Body of pancreas (tissue), 4 donors: ENCODE results near the gene PHLDA1. TPM values are rescaled to one million over a fixed set of nuclear protein-coding genes. Genes with fewer than 3 reads are reported as not detected.

Source experiments
- ATAC-seq: fragments of 150-250 bp; one replicate; pipeline ENCODE4 v1.9.1; 2016
- DNase-seq, 4 donors: peaks; one replicate each; pipeline ENCODE4 v3.0.0-alpha.2; 2019
- H3K27ac ChIP-seq, 4 donors: fragments of 200-600 bp; sonication (generic); 1 replicate in 3 of 4; 2 replicates in 1 of 4; pipeline versions ENCODE4 v1.5.1 to v1.6.1; 2016 to 2019; ENCODE audit warnings: mild to moderate bottlenecking in 1 of 4, mixed read lengths in 1 of 4, moderate library complexity in 1 of 4
- H3K27me3 ChIP-seq, 2 donors: fragments of 200-600 bp; sonication (generic); one replicate each; pipeline ENCODE4 v1.6.0; 2016; ENCODE audit warnings: mild to moderate bottlenecking in 1 of 2
- H3K36me3 ChIP-seq, 2 donors: fragments of 200-600 bp; sonication (generic); replicated peaks in 1 of 2; 2 replicates each; pipeline ENCODE4 v1.5.1; 2016; ENCODE audit warnings: low read depth in 2 of 2; ENCODE audit not compliant: insufficient read depth in 1 of 2
- H3K4me1 ChIP-seq: fragments of 200-600 bp; sonication (generic); one replicate; pipeline ENCODE4 v1.6.0; 2016
- H3K4me3 ChIP-seq, 2 donors: fragments of 200-600 bp; sonication (generic); 1 replicate in 1 of 2; 2 replicates in 1 of 2; pipeline ENCODE4 v1.5.1; 2016 to 2019
- H3K9me3 ChIP-seq, 3 donors: fragments of 200-600 bp; sonication (generic); 1 replicate in 2 of 3; 2 replicates in 1 of 3; pipeline ENCODE4 v1.5.1; 2016
- POLR2A ChIP-seq, 3 donors: fragments of 450-650 bp; IDR thresholded peaks; one replicate each; pipeline ENCODE4 v1.6.1; 2016; ENCODE audit warnings: antibody characterized with exemption in 3 of 3, mild to moderate bottlenecking in 2 of 3
- whole genome bisulfite sequencing, 2 donors: methylation state at CpG; one replicate each; pipeline ENCODE4 v1.1.5; 2017; 5-methylcytosine and 5-hydroxymethylcytosine counted together
- intact Hi-C: fragments of 100-400 bp; cut with DNase I; formaldehyde crosslinking; loops from one replicate; pipeline ENCODE4 v1.15.1; 2023
- total RNA-seq, 2 donors: library from RNA; depleted of rRNA; stranded (reverse); fragments of >200 nt; gene quantifications; one replicate each; pipeline ENCODE4 v1.1.0, GENCODE V29; 2016
- TF ChIP-seq, protein P1 (sequence below), 7 experiments: fragments of 450-650 bp in 4 of 7; fragments of 200-600 bp in 3 of 7; sonication (generic) in 3 of 7; IDR thresholded peaks; one replicate each; pipeline ENCODE4 v1.5.1; 2016 to 2019; ENCODE audit warnings: antibody characterized with exemption in 7 of 7

Gene PHLDA1
- total RNA-seq, 2 donors from 2014 or later = 11.9 to 22.4 TPM

DNA sequence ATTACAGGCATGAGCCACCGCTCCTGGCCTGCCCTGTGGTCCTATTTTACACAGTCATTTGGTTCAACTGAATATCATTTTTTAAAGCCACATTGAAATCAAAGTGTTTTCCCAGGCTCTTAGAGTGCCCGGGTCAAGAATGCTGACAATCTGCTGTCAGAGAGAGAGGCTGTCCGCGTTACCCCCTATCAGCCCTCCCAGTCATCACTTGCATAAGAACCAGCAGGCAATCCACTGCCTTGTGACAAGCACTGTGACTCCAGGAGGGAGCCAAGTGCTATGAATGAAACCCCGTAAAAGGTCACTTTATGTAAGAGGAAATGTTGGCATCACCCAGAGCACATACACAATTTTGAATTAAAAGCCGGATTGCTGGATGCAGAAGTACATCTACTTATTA is 13.5 kb downstream of the PHLDA1 start:
- Histone ChIP-seq H3K9me3 (no peaks in the 10 kb centered on the region), H3K4me3 (no peak overlapping the region), H3K27me3 (no peaks in the 10 kb centered on the region), H3K27ac (no peak overlapping the region), H3K4me1 (peaks cover 7% of the 10 kb centered on the region), H3K36me3 (no peaks in the 10 kb centered on the region)
- intact Hi-C loops = no loop called here
- TF ChIP-seq, protein P1, sequence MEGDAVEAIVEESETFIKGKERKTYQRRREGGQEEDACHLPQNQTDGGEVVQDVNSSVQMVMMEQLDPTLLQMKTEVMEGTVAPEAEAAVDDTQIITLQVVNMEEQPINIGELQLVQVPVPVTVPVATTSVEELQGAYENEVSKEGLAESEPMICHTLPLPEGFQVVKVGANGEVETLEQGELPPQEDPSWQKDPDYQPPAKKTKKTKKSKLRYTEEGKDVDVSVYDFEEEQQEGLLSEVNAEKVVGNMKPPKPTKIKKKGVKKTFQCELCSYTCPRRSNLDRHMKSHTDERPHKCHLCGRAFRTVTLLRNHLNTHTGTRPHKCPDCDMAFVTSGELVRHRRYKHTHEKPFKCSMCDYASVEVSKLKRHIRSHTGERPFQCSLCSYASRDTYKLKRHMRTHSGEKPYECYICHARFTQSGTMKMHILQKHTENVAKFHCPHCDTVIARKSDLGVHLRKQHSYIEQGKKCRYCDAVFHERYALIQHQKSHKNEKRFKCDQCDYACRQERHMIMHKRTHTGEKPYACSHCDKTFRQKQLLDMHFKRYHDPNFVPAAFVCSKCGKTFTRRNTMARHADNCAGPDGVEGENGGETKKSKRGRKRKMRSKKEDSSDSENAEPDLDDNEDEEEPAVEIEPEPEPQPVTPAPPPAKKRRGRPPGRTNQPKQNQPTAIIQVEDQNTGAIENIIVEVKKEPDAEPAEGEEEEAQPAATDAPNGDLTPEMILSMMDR (IDR thresholded peaks at IDR 0.05) = no peak
- 71 to 76% methylated on average over 6 of the region's 6 CpGs for WGBS, 2 donors
- no peak for DNase-seq
- no peak for ATAC-seq

DNA sequence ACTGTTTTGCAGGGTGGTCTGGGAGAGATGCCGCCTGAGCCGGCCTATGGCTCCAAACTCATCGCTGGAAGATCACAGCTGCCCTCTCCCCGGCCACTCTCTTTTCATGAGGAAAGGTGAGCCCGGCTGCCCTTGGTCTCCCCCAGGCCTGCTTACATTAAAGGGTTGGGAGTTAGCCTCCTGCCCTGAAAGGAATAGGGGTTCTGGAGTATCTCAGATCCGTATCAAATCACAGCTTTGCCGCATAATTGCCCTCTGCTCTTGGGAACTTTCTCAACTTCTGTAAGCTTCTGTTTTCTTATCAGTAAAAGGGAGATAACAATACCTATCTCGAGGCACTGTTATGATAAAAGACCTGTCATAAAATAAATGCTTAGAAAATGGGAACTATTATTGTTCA is 17.6 kb downstream of the PHLDA1 start:
- Histone ChIP-seq H3K4me3 (no peak overlapping the region), H3K27ac (no peak overlapping the region), H3K36me3 (no peaks in the 10 kb centered on the region), H3K4me1 (peaks cover 5% of the 10 kb centered on the region), H3K9me3 (no peaks in the 10 kb centered on the region), H3K27me3 (no peaks in the 10 kb centered on the region)
- 59 to 63% methylated on average over 6 to 8 of the region's 8 CpGs for WGBS, 2 donors
- TF ChIP-seq, protein P1 (IDR thresholded peaks at IDR 0.05) = no peak
- no peak for TF ChIP-seq POLR2A (IDR thresholded peaks at IDR 0.05)
- intact Hi-C loops = no loop called here
- ATAC-seq (no peak), DNase-seq (no peak)

DNA sequence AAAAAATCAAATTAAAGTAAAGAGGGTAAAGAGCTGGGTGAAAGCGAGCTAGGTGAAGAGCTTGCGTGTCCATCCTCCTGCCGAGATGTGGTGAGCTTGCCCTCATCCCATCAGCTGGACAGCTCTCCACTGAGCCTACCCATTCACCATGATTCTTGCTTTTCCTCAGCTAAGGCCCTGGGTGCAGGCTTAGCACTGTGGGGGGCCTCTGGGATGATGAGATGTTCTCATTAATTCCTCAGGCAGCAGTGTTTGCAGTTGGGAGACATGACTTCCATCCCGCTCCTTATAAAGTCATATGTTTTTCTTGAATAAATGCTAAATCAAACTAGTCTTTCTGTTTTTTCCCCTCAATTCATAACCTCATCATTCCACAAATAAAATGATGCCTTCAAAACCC is 18.0 kb downstream of the PHLDA1 start:
- no peaks in the 10 kb centered on the region for H3K36me3 ChIP-seq
- intact Hi-C loops = no loop called here
- WGBS, 2 donors = 97% methylated on average over 4 of the region's 4 CpGs
- H3K27me3 ChIP-seq = no peaks in the 10 kb centered on the region
- peaks cover 5% of the 10 kb centered on the region for H3K4me1 ChIP-seq
- H3K9me3 ChIP-seq = no peaks in the 10 kb centered on the region
- no peak overlapping the region for H3K4me3 ChIP-seq
- no peak for ATAC-seq
- no peak overlapping the region for H3K27ac ChIP-seq
- no peak for DNase-seq
- TF ChIP-seq, protein P1 (IDR thresholded peaks at IDR 0.05) = no peak
- TF ChIP-seq POLR2A (IDR thresholded peaks at IDR 0.05) = no peak

DNA sequence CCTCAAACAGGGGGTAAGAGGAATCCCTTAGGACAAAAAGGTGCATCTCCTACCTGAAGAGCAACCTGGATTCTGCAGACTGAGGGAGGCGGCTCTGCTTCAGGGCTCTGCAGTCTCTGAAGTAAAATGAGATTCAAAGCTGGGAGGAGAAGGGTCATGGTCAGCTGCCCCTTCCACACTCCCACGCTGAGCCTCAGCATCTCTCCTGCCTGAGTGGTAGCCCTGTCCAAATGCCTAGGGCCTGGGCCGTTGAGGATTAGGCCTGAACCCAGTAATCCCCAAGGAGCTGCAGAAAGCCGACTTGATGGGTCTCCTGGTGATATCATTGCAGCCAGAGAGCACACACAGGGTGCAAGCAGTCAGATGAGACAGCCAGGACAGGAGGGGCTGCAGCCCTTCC is 18.9 kb downstream of the PHLDA1 start:
- peaks cover 5% of the 10 kb centered on the region for H3K4me1 ChIP-seq
- no peak overlapping the region for H3K4me3 ChIP-seq
- no peak overlapping the region for H3K27ac ChIP-seq
- no peaks in the 10 kb centered on the region for H3K9me3 ChIP-seq
- WGBS, 2 donors = 90 to 100% methylated on average over 2 to 3 of the region's 4 CpGs
- intact Hi-C loops = no loop called here
- ATAC-seq = no peak
- DNase-seq = no peak
- TF ChIP-seq, protein P1 (IDR thresholded peaks at IDR 0.05) = no peak
- no peak for TF ChIP-seq POLR2A (IDR thresholded peaks at IDR 0.05)
- no peaks in the 10 kb centered on the region for H3K27me3 ChIP-seq
- no peaks in the 10 kb centered on the region for H3K36me3 ChIP-seq

DNA sequence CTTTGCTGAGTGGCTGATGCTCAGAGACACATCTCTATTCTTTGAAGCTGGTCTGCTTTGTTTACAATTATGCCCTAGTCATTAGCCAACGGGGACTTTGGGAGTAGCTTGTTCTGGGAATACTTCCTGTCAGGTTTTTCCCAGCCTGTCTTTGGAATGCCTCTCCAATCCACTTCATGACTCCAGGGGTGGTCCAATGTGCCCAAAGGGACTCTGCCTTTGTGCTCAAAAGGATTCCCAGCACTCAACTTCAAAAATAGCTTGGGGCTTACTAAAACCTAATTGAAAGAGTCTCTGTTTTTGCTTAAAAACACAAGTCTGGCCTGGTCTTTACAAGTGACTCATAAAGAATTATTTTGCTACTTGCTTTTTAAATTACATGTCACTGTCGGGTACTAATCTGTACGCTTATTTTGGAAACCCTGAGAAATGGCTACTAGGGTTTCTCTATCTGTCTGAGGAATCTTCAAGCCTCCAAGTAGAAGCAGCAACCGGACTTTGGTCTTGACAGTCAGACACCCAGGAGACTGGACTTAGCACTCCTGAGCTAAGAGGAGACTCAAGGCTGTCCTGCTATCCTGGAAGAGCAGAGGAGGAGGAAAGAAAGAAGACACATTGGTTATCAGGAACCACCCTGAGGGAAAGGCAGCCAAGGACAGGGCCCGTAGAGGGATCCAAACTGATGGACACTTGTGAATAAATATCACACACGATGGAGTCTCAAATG is 20.7 kb downstream of the PHLDA1 start:
- H3K9me3 ChIP-seq = no peaks in the 10 kb centered on the region
- intact Hi-C loops = no loop called here
- no peak overlapping the region for H3K4me3 ChIP-seq
- ATAC-seq = no peak
- no peaks in the 10 kb centered on the region for H3K27me3 ChIP-seq
- 79 to 92% methylated on average over 6 of the region's 6 CpGs for WGBS, 2 donors
- peaks cover 5% of the 10 kb centered on the region for H3K4me1 ChIP-seq
- H3K27ac ChIP-seq = no peak overlapping the region
- TF ChIP-seq, protein P1 (IDR thresholded peaks at IDR 0.05) = no peak
- no peaks in the 10 kb centered on the region for H3K36me3 ChIP-seq
- DNase-seq = no peak
